HepG2 (cell line): ENCODE results near the gene SSBP4. TPM values are rescaled to one million over a fixed set of nuclear protein-coding genes. Genes with fewer than 3 reads are reported as not detected.

ENCODE experiments used
- ATAD3A ChIP-seq: sonication (generic); formaldehyde crosslinking; IDR thresholded peaks from 2 replicates; pipeline ENCODE4 v1.4.0; 2020; ENCODE audit warnings: missing genetic modification reagents
- BHLHE40 ChIP-seq: IDR thresholded peaks from 2 replicates; pipeline ENCODE4 v1.6.1; 2011; ENCODE audit warnings: low read length, improper control_type of control experiment
- DZIP1 ChIP-seq: sonication (generic); formaldehyde crosslinking; IDR thresholded peaks from 2 replicates; pipeline ENCODE4 v1.5.0; 2020; ENCODE audit warnings: mild to moderate bottlenecking, missing genetic modification reagents
- ETV6 ChIP-seq: sonication (generic); formaldehyde crosslinking; conservative IDR thresholded peaks from 2 replicates; pipeline ENCODE4 v1.4.0; 2020; ENCODE audit warnings: missing genetic modification reagents
- GPN1 ChIP-seq: sonication (generic); formaldehyde crosslinking; IDR thresholded peaks from 2 replicates; pipeline ENCODE4 v1.5.1; 2020; ENCODE audit warnings: missing genetic modification reagents, borderline replicate concordance
- HMGXB4 ChIP-seq, 2 experiments: sonication (generic) in 1 of 2; formaldehyde crosslinking in 1 of 2; IDR thresholded peaks; 2 replicates each; pipeline versions ENCODE4 v1.4.0 to v1.6.1; 2018 to 2020; ENCODE audit warnings: missing genetic modification reagents in 2 of 2, borderline replicate concordance in 1 of 2, low read depth in 1 of 2, mild to moderate bottlenecking in 1 of 2, missing biosample characterization in 1 of 2
- RAD21 ChIP-seq: fragments of 450-650 bp; formaldehyde crosslinking; IDR thresholded peaks from 2 replicates; pipeline ENCODE4 v1.5.0; 2020; ENCODE audit warnings: mild to moderate bottlenecking
- SALL2 ChIP-seq: sonication (generic); formaldehyde crosslinking; IDR thresholded peaks from 2 replicates; pipeline ENCODE4 v1.8.1; 2023; ENCODE audit warnings: mild to moderate bottlenecking, missing genetic modification reagents, inconsistent platforms
- SP1 ChIP-seq, 2 experiments: fragments of 450-650 bp in 1 of 2; sonication (generic) in 1 of 2; formaldehyde crosslinking in 1 of 2; IDR thresholded peaks; 2 replicates each; pipeline versions ENCODE4 v1.4.0 to v1.6.1; 2016 to 2020; ENCODE audit warnings: missing genetic modification reagents in 1 of 2
- TEAD2 ChIP-seq: sonication (generic); formaldehyde crosslinking; IDR thresholded peaks from 2 replicates; pipeline ENCODE4 v1.9.0; 2021; ENCODE audit warnings: missing genetic modification reagents
- TFAP4 ChIP-seq: sonication (generic); IDR thresholded peaks from 2 replicates; pipeline ENCODE4 v1.6.1; 2016; ENCODE audit warnings: low read depth, borderline replicate concordance
- ZBTB46 ChIP-seq: sonication (generic); formaldehyde crosslinking; IDR thresholded peaks from 2 replicates; pipeline ENCODE4 v1.4.0; 2020; ENCODE audit warnings: mild to moderate bottlenecking, missing genetic modification reagents, borderline replicate concordance
- ZMYM4 ChIP-seq: sonication (generic); formaldehyde crosslinking; IDR thresholded peaks from 2 replicates; pipeline ENCODE4 v1.8.1; 2023; ENCODE audit warnings: mild to moderate bottlenecking, missing genetic modification reagents
- ZNF205 ChIP-seq: IDR thresholded peaks from 2 replicates; pipeline ENCODE4 v1.6.1; 2018; ENCODE audit warnings: missing biosample characterization, missing genetic modification reagents
- ZNF282 ChIP-seq: fragments of 450-650 bp; IDR thresholded peaks from 2 replicates; pipeline ENCODE4 v1.6.1; 2018; ENCODE audit not compliant: partially characterized antibody
- ZNF543 ChIP-seq: sonication (generic); formaldehyde crosslinking; IDR thresholded peaks from 2 replicates; pipeline ENCODE4 v1.4.0; 2020; ENCODE audit warnings: mild to moderate bottlenecking, missing genetic modification reagents
- ZNF674 ChIP-seq: sonication (generic); formaldehyde crosslinking; IDR thresholded peaks from 2 replicates; pipeline ENCODE4 v1.5.0; 2020; ENCODE audit warnings: low read depth, mild to moderate bottlenecking, missing genetic modification reagents
- ZSCAN5A ChIP-seq: sonication (generic); formaldehyde crosslinking; IDR thresholded peaks from 2 replicates; pipeline ENCODE4 v1.8.0; 2022; ENCODE audit warnings: mild to moderate bottlenecking, missing genetic modification reagents, borderline replicate concordance
- polyA plus RNA-seq, 8 experiments: library from polyadenylated mRNA; depleted of rRNA in 3 of 8; stranded (reverse) in 7 of 8; unstranded in 1 of 8; fragments of >200 nt; fragmentation: Illumina TruSeq in 4 of 8; extraction: Trizol in 4 of 8; gene quantifications; 2 replicates each; pipeline versions ENCODE4 v1.2.1 to v1.2.3, GENCODE V29; 2011 to 2016; ENCODE audit warnings: low read depth in 4 of 8, missing spikeins in 1 of 8, mixed read lengths in 1 of 8; ENCODE audit not compliant: insufficient read depth in 1 of 8
- total RNA-seq, 5 experiments: library from RNA; depleted of rRNA; stranded (reverse); fragments of >200 nt; fragmentation: Illumina TruSeq; extraction: Trizol; gene quantifications; 2 replicates each; pipeline ENCODE4 v1.2.3, GENCODE V29; 2016; ENCODE audit warnings: low read depth in 1 of 5

The SSBP4 gene
- total and polyA plus RNA-seq, 2 of the 13 experiments (the other 11 are each of a cell fraction or from before 2014, with no cell fraction given) = 20.8 to 39.5 TPM

GRCh38 chr19:18388100-18388959, 30.9 kb upstream of the SSBP4 start (continued):
- TF ChIP-seq ZMYM4 = peak; percentile 58
- 0 out of 2 replicates have a peak, but pooled peaks have one; percentile 59 for TF ChIP-seq DZIP1
- 0 out of 2 replicates have a peak, but pooled peaks have one; percentile 19 for TF ChIP-seq BHLHE40
- TF ChIP-seq ATAD3A (CRISPR knock-in tag) = no peak
- TF ChIP-seq ZNF205 (CRISPR knock-in tag) = no peak; the same call in 1 of the 2 replicates
- no peak for TF ChIP-seq ETV6 (CRISPR knock-in tag)
- TF ChIP-seq TEAD2 (CRISPR knock-in tag) = 0 out of 2 replicates have a peak, but pooled peaks have one; percentile 16
- TF ChIP-seq SP1 (IDR thresholded peaks at IDR 0.05) = no peak
- TF ChIP-seq SP1 (CRISPR knock-in tag; IDR thresholded peaks at IDR 0.05) = no peak; the same call in 1 of the 2 replicates
- TF ChIP-seq TFAP4 = peak; percentile 73; the same call in 1 of the 2 replicates
- peak; percentile 53; the same call in 1 of the 2 replicates for TF ChIP-seq GPN1 (CRISPR knock-in tag)
- TF ChIP-seq SALL2 = no peak; the same call in 1 of the 2 replicates
- TF ChIP-seq RAD21 (CRISPR knock-in tag) = peak; percentile 90
- no peak; the same call in 1 of the 2 replicates for TF ChIP-seq ZSCAN5A (CRISPR knock-in tag)
- peak; percentile 90 to 95; a peak in 3 of 4 replicates for TF ChIP-seq HMGXB4 (CRISPR knock-in tag; IDR thresholded peaks at IDR 0.05; ENCODE audit: borderline replicate concordance in 1 of 2, low read depth in 1 of 2)
- TF ChIP-seq ZBTB46 (CRISPR knock-in tag) = peak; percentile 87; the same call in 1 of the 2 replicates
- TF ChIP-seq ZNF543 (CRISPR knock-in tag) = peak; percentile 83; the same call in 1 of the 2 replicates
- no peak for TF ChIP-seq ZNF282
- no peak for TF ChIP-seq ZNF674 (CRISPR knock-in tag)
